ENCODE results near the gene CXCR6. TPM values are rescaled to one million over a fixed set of nuclear protein-coding genes. Genes with fewer than 3 reads are reported as not detected.

CXCR6 gene
- total and polyA plus RNA-seq, 12 donors: 0.17 to 1.2 (median 0.35) TPM; not detected in 4

- peaks cover 0 to 59% (median 21%) of the 10 kb centered on the region in 9 donors for H3K36me3 ChIP-seq
- ATAC-seq (no peak), DNase-seq (no peak)
- no peaks in the 10 kb centered on the region for H3K27me3 ChIP-seq
- no peak overlapping the region for H3K27ac ChIP-seq
- no peaks in the 10 kb centered on the region for H3K9me3 ChIP-seq
- no peak overlapping the region for H3K4me3 ChIP-seq
- intact Hi-C loops (cut with DNase I): loop anchor here in 1 of 10 donors (5.0 kb wide), 1 partner anchor 41 kb away; no protein-coding TSS in a partner anchor
- 80 to 98% methylated on average over 6 of the region's 6 CpGs for WGBS, 2 donors
- H3K4me1 ChIP-seq: peaks cover 2 to 31% (median 18%) of the 10 kb centered on the region in 9 donors
- TF ChIP-seq CTCF (IDR thresholded peaks at IDR 0.05): no peak
Measured at GRCh38 chr3:45940781-45941365, 2.4 kb upstream of the CXCR6 start.

DNA sequence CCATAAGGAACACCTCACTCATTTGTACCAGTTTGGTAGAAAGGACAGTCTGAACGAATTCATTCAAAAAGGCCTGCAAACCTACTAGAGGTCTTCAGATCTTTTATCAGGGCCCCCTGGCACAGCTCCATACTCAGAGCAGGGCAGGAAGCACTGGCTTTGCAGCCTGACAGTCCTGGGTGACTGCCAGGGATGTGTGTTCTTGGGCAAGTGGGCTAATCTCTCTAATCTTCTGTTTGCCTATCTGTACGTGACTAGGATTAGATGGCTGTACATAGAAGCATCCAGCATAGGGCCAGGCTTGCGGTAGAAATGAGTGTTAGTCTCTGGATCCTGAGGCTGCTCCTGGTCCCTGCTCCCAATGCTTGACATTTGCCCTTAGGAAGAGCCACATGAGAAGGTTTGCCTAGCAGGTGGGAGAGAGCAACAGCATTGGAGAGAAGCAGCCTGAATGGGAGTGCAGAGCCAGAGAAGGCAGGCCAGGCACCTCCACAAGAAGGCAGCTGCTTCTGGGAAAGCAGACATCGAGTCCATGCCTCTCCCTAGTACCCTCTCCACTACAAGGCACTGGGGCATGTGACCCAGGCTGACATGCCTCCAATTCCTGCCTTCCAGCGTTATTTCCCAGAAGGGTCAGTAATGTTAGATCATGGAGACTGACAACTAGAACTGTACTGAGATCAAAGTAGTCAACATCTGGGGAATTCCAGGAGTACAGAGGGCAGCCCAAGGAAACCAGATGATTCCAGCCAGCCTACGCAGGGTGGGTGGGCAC is 1.0 kb upstream of the CXCR6 start:
- Histone ChIP-seq H3K4me3 (no peak overlapping the region), H3K36me3 (peaks cover 0 to 59% (median 23%) of the 10 kb centered on the region in 9 donors), H3K27ac (peak overlapping the region in 4 of 10 donors; percentile 3 to 59 (median 14)), H3K27me3 (no peaks in the 10 kb centered on the region), H3K4me1 (peaks cover 2 to 31% (median 18%) of the 10 kb centered on the region in 9 donors), H3K9me3 (no peaks in the 10 kb centered on the region)
- no peak for TF ChIP-seq CTCF (IDR thresholded peaks at IDR 0.05)
- intact Hi-C loops (cut with DNase I): loop anchor here in 1 of 10 donors (5.0 kb wide), 1 partner anchor 40 kb away; no protein-coding TSS in a partner anchor
- peak in 1 of 8 donors; percentile 31 for ATAC-seq
- 29 to 45% methylated on average over 6 of the region's 6 CpGs for WGBS, 2 donors
- DNase-seq: no peak

GRCh38 chr3:45944830-45945620 is 1.8 kb downstream of the CXCR6 start:
- DNase-seq (no peak), ATAC-seq (no peak)
- Histone ChIP-seq H3K4me3 (no peak overlapping the region), H3K36me3 (peaks cover 0 to 75% (median 38%) of the 10 kb centered on the region in 9 donors), H3K4me1 (peaks cover 0 to 22% (median 11%) of the 10 kb centered on the region in 9 donors), H3K27ac (peak overlapping the region in 1 of 10 donors; percentile 62), H3K9me3 (no peaks in the 10 kb centered on the region), H3K27me3 (no peaks in the 10 kb centered on the region)
- no peak for TF ChIP-seq CTCF (IDR thresholded peaks at IDR 0.05)
- intact Hi-C loops (cut with DNase I): loop anchor here in 1 of 10 donors (5.0 kb wide), 1 partner anchor 37 kb away; no protein-coding TSS in a partner anchor
- 90 to 93% methylated on average over 5 of the region's 5 CpGs for WGBS, 2 donors

- peaks cover 0 to 88% (median 49%) of the 10 kb centered on the region in 9 donors for H3K36me3 ChIP-seq
- H3K27me3 ChIP-seq: no peaks in the 10 kb centered on the region
- DNase-seq (no peak), ATAC-seq (no peak)
- H3K4me1 ChIP-seq: peaks cover 0 to 26% (median 12%) of the 10 kb centered on the region in 9 donors
- 97 to 100% methylated on average over 1 of the region's 1 CpG for WGBS, 2 donors
- peak in 1 of 9 donors; percentile 6 for TF ChIP-seq CTCF (IDR thresholded peaks at IDR 0.05)
- no peaks in the 10 kb centered on the region for H3K9me3 ChIP-seq
- intact Hi-C loops (cut with DNase I): no loop called here
- H3K27ac ChIP-seq: peak overlapping the region in 1 of 10 donors; percentile 62
- H3K4me3 ChIP-seq: no peak overlapping the region
Measured at GRCh38 chr3:45946307-45946706, 3.0 kb downstream of the CXCR6 start.

Data from heart right ventricle (tissue), 16 donors.